ENCODE measurements around the gene ZNF133. TPM values are rescaled to one million over a fixed set of nuclear protein-coding genes. Genes with fewer than 3 reads are reported as not detected.

The ZNF133 gene
- total RNA-seq, 1 experiment from 2014 or later = 16.3 TPM

DNA sequence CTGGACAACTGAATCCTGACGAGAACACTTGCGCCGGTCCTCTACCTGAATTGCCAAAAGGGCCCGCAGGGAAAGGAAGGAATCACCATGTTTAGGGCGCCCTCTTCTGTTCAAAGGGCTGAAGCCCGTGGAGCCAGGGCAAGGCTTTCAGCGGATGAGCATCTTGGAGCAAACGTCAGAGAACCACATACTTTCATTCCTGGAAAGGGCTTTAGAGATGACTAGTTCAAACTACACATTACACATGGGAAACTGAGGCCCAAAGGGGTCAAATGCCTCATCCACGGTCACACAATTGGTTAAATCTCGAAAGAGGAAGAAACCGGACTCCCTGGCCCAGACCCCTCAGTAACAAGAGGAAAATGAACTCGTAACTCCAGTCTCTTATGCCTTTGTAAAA, 11.5 kb upstream of the ZNF133 start:
- no peaks in the 10 kb centered on the region for H4K20me1 ChIP-seq (ENCODE audit: low read length)
- H3K4me3 ChIP-seq (ENCODE audit: low read length) = peak overlapping the region; percentile 41; the same call in 1 of the 2 replicates
- H3K36me3 ChIP-seq (ENCODE audit: low read depth, low read length) = no peaks in the 10 kb centered on the region
- ChIA-PET CTCF (interaction anchor here (0.6 kb wide), 3 partner anchors 24 to 403 kb away, joined by 3 to 4 read pairs (median 3); no protein-coding TSS in a partner anchor), POLR2A (ENCODE audit: unreplicated experiment) (no interaction called here)
- H3K27ac ChIP-seq (ENCODE audit: low read length) = no peak overlapping the region
- no peaks in the 10 kb centered on the region for H3K9me3 ChIP-seq (ENCODE audit: low read length)
- H3K4me2 ChIP-seq (ENCODE audit: low read length) = peak overlapping the region; percentile 61
- H3K4me1 ChIP-seq (ENCODE audit: insufficient read depth, low read length) = peaks cover 9% of the 10 kb centered on the region; the same call in 1 of the 2 replicates
- DNase-seq (peak; percentile 95), ATAC-seq (peak; percentile 96)
- no peaks in the 10 kb centered on the region for H3F3A ChIP-seq (ENCODE audit: low read length, unreplicated experiment)
- TF ChIP-seq EZH2 (IDR thresholded peaks at IDR 0.05; ENCODE audit: low read length, unreplicated experiment) = no peak
- TF ChIP-seq, protein P1, sequence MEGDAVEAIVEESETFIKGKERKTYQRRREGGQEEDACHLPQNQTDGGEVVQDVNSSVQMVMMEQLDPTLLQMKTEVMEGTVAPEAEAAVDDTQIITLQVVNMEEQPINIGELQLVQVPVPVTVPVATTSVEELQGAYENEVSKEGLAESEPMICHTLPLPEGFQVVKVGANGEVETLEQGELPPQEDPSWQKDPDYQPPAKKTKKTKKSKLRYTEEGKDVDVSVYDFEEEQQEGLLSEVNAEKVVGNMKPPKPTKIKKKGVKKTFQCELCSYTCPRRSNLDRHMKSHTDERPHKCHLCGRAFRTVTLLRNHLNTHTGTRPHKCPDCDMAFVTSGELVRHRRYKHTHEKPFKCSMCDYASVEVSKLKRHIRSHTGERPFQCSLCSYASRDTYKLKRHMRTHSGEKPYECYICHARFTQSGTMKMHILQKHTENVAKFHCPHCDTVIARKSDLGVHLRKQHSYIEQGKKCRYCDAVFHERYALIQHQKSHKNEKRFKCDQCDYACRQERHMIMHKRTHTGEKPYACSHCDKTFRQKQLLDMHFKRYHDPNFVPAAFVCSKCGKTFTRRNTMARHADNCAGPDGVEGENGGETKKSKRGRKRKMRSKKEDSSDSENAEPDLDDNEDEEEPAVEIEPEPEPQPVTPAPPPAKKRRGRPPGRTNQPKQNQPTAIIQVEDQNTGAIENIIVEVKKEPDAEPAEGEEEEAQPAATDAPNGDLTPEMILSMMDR (conservative IDR thresholded peaks at IDR 0.05; ENCODE audit: low read depth, low read length) = peak; percentile 97
- no peaks in the 10 kb centered on the region for H3K79me2 ChIP-seq (ENCODE audit: low read length)
- intact Hi-C loops (cut with micrococcal nuclease) = loop anchor here (1.0 to 2.0 kb wide), 4 partner anchors 25 to 211 kb away; partner anchors contain the start of genes KAT14 and PET117
- H3K9ac ChIP-seq (ENCODE audit: low read length) = no peak overlapping the region
- no peaks in the 10 kb centered on the region for H3K27me3 ChIP-seq (ENCODE audit: low read length)
- no peaks in the 10 kb centered on the region for H3K9me2 ChIP-seq (replicated peaks; ENCODE audit: low read length)
- no TSS peak for BruUV-seq (replicated peaks)
- peak overlapping the region; percentile 70 for H2AFZ ChIP-seq (ENCODE audit: low read length)

DNA sequence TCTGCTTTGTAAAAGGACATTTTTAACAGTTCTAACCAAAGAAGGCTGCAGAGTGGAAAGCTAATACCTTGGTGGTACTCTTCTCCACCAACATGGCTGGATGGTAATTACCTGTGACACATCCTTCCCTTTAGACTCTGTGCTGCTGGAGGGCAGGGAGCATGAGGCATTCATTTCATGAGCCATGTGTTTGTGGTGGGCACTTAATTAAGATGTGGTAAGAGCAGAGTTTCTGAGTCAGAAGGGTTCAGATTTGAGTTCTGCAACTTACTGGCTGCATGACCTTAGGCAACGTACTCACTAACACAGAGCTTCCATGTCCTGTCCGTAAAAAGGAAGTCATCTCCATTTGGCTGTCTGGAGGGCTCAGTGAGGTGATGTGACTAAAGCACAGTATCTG, 9.1 kb upstream of the ZNF133 start:
- no peaks in the 10 kb centered on the region for H3K79me2 ChIP-seq (ENCODE audit: low read length)
- no peaks in the 10 kb centered on the region for H3K9me3 ChIP-seq (ENCODE audit: low read length)
- H3K27ac ChIP-seq (ENCODE audit: low read length) = no peak overlapping the region
- TF ChIP-seq, protein P1 (conservative IDR thresholded peaks at IDR 0.05; ENCODE audit: low read depth, low read length) = no peak
- TF ChIP-seq EZH2 (IDR thresholded peaks at IDR 0.05; ENCODE audit: low read length, unreplicated experiment) (no peak), EZH2phosphoT487 (IDR thresholded peaks at IDR 0.05; ENCODE audit: borderline replicate concordance, low read length) (no peak)
- no TSS peak for BruUV-seq (replicated peaks)
- ATAC-seq (no peak), DNase-seq (peak; percentile 35)
- H3F3A ChIP-seq (ENCODE audit: low read length, unreplicated experiment) = no peaks in the 10 kb centered on the region
- H3K4me1 ChIP-seq (ENCODE audit: insufficient read depth, low read length) = peaks cover 24% of the 10 kb centered on the region; the same call in 1 of the 2 replicates
- no peak overlapping the region for H3K4me2 ChIP-seq (ENCODE audit: low read length)
- no peaks in the 10 kb centered on the region for H4K20me1 ChIP-seq (ENCODE audit: low read length)
- POLR2A ChIA-PET (ENCODE audit: unreplicated experiment) = no interaction called here
- no peak overlapping the region for H2AFZ ChIP-seq (ENCODE audit: low read length)
- H3K9ac ChIP-seq (ENCODE audit: low read length) = no peak overlapping the region
- no peaks in the 10 kb centered on the region for H3K27me3 ChIP-seq (ENCODE audit: low read length)
- H3K9me2 ChIP-seq (replicated peaks; ENCODE audit: low read length) = no peaks in the 10 kb centered on the region
- CTCF ChIA-PET = no interaction called here
- H3K36me3 ChIP-seq (ENCODE audit: low read depth, low read length) = no peaks in the 10 kb centered on the region
- intact Hi-C loops (cut with micrococcal nuclease) = no loop called here
- no peak overlapping the region for H3K4me3 ChIP-seq (ENCODE audit: low read length)

DNA sequence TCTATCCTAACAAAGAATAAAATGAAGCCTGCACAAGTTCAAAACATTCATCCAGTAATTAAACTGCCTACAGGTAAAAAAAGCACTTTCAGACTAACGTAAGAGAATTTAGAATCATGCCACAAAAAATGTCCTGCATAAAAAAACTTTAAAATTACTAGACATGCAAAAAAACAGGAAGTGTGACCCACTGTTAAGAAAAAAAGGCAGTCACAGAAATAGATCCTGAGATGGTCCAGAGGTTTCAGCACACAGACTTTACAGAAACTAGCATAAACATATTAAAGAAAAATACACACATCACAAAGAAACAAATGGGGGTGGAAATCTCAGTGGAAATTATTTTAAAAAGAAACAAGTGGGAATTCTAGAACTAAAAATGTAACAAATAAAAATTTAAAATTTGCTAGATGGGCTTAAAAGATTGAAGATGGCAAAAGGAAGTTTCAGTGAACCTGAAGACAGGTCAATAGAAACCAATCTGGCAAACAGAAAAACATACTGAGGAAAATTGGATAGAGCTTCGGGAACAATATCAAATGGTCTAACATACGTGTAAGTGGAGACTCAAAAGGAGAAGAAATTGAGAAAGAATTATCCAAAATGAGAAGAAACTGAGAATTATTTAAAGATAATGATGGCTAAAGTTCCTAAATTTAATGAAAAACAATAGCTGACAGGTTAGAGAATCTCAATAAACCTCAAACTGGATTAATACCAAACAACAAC, 3.4 kb upstream of the ZNF133 start:
- Histone ChIP-seq H3K36me3 (ENCODE audit: low read depth, low read length) (no peaks in the 10 kb centered on the region), H3K4me2 (ENCODE audit: low read length) (no peak overlapping the region), H3F3A (ENCODE audit: low read length, unreplicated experiment) (no peaks in the 10 kb centered on the region), H2AFZ (ENCODE audit: low read length) (no peak overlapping the region), H3K4me1 (ENCODE audit: insufficient read depth, low read length) (peaks cover 30% of the 10 kb centered on the region), H3K9me3 (ENCODE audit: low read length) (peaks cover 16% of the 10 kb centered on the region), H3K27me3 (ENCODE audit: low read length) (no peaks in the 10 kb centered on the region), H3K9me2 (replicated peaks; ENCODE audit: low read length) (no peaks in the 10 kb centered on the region), H3K9ac (ENCODE audit: low read length) (no peak overlapping the region), H4K20me1 (ENCODE audit: low read length) (no peaks in the 10 kb centered on the region), H3K4me3 (ENCODE audit: low read length) (no peak overlapping the region), H3K79me2 (ENCODE audit: low read length) (peaks cover 15% of the 10 kb centered on the region), H3K27ac (ENCODE audit: low read length) (no peak overlapping the region)
- TF ChIP-seq EZH2phosphoT487 (IDR thresholded peaks at IDR 0.05; ENCODE audit: borderline replicate concordance, low read length) = no peak
- TF ChIP-seq EZH2 (IDR thresholded peaks at IDR 0.05; ENCODE audit: low read length, unreplicated experiment) = no peak
- no TSS peak for BruUV-seq (replicated peaks)
- ChIA-PET CTCF (no interaction called here), POLR2A (ENCODE audit: unreplicated experiment) (no interaction called here)
- ATAC-seq (no peak), DNase-seq (no peak)
- intact Hi-C loops (cut with micrococcal nuclease) = loop anchor here (10.0 kb wide), 1 partner anchor 320 kb away; the partner anchor contains the start of genes MGME1 and SNX5
